Adipocyte (in vitro differentiated cells): ENCODE measurements around the gene UGT3A2.
"Not testable (repeated sequence)": the region's sequence is repeated elsewhere in the genome, so short reads cannot be mapped to it uniquely, and the experiment has no call there.

ENCODE experiments used
- DNase-seq: peaks from one replicate; pipeline ENCODE4 v3.0.0-alpha.2; 2015; ENCODE audit warnings: low read depth
- H3K27me3 ChIP-seq: replicated peaks from 2 replicates; pipeline ENCODE4 v1.7.0; 2013; ENCODE audit warnings: mild to moderate bottlenecking, low read length, moderate library complexity; ENCODE audit not compliant: control insufficient read depth, insufficient read depth
- H3K36me3 ChIP-seq: 2 replicates; pipeline ENCODE4 v1.7.0; 2013; ENCODE audit warnings: low read length, mild to moderate bottlenecking, moderate library complexity; ENCODE audit not compliant: control insufficient read depth, insufficient read depth, severe bottlenecking
- H3K4me1 ChIP-seq: 2 replicates; pipeline ENCODE4 v1.7.0; 2013; ENCODE audit warnings: mild to moderate bottlenecking, low read length, moderate library complexity; ENCODE audit not compliant: control insufficient read depth, insufficient read depth
- H3K4me3 ChIP-seq: 2 replicates; pipeline ENCODE4 v1.7.0; 2013; ENCODE audit warnings: mild to moderate bottlenecking, low read length, moderate library complexity
- H3K9ac ChIP-seq: 2 replicates; pipeline ENCODE4 v1.7.0; 2013; ENCODE audit warnings: mild to moderate bottlenecking, low read length, moderate library complexity
- H3K9me3 ChIP-seq: 2 replicates; pipeline ENCODE4 v1.7.0; 2013; ENCODE audit warnings: mild to moderate bottlenecking, low read length, moderate library complexity; ENCODE audit not compliant: control insufficient read depth

Gene UGT3A2

DNA sequence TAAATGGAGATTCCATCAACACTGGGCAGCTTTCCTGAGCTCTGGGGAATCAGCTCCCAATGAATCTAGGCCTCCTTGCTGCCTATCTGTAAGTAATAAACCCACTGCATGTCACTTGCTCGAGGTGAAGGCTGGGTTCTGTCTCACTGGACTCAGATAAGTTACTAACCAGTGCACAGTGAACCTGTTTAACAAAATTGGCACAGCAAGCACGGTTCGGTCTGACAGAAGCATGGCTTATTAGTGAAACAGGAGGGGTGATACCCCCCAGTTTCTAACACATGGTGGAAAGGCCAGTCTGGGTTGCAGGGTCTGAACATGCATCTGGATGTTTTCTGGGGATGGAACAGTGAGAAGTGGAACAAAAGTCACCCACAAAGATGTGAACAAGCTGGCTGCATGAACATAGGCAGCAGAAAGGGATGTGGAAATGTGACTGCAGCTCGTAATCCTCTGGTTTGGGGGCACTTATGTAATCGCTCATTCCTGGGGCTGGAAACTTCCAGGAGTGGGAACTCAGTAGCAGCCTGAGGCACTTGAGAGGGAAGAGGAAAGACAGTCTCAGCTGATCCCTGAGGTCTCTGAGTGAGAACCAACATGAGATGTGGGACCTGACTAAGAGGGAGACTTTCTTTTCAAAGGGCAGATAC, 37.7 kb downstream of the UGT3A2 start:
- Histone ChIP-seq H3K9ac (no peak overlapping the region), H3K36me3 (no peaks in the 10 kb centered on the region), H3K4me3 (no peak overlapping the region), H3K9me3 (no peaks in the 10 kb centered on the region), H3K27me3 (peaks cover 10% of the 10 kb centered on the region), H3K4me1 (peaks cover 17% of the 10 kb centered on the region)
- no peak for DNase-seq

DNA sequence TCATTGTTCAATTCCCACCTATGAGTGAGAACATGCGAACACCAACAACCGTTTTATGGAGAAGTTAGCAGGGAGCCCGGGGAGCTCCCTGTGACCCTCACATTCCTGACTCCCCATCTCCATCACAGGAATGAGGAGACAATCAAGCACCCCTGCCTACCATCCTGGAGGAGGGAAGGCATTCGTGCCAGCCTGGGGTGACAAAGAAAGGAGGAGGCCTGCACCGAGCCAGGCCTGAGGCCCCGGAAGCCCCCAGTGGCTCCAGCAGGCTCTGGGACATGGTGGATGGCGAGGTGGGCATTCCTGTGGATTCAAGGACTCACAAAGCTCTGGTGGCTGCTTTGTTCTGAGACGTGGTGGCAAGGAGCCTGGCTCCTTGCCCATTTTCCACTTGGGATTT, 39.0 kb downstream of the UGT3A2 start:
- Histone ChIP-seq H3K9ac (no peak overlapping the region), H3K27me3 (peaks cover 10% of the 10 kb centered on the region)

DNA sequence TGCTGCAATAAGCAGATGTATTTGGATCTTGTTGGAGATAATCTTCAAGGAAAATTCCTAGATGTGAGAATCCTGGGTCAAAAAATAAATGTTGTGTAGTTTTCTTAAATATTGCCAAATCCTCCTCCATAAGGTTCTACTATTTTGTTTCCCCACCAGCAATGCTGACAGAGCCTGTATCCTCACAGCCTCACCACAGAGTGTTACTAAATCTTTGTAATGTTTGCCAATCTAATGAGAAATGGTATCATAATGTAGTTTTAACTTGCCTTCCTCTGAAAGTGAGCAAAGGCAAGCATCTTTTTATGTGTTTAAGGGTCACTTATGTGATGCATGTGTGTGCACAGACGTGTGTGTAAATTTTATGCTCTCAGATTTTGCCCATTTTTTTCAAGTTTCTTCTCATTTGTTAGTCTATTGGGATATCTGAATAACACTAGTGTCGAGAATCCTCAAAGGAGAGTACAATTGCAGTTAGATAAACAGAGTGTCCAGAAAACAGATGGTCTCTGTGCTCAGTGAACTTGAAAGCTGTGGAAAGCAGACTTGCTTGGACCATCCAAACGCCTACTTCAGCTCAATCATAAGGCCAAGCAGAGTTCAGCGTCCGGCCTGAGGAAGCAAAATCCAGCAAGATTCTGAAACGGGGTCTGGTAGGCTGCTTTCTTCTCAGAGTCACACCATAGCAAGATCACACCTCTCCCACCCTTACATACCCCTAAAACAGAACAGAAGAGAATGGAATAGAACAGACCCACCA, 39.8 kb downstream of the UGT3A2 start:
- Histone ChIP-seq H3K9me3 (no peaks in the 10 kb centered on the region), H3K4me1 (peaks cover 17% of the 10 kb centered on the region), H3K36me3 (no peaks in the 10 kb centered on the region), H3K4me3 (no peak overlapping the region), H3K27me3 (peaks cover 10% of the 10 kb centered on the region), H3K9ac (no peak overlapping the region)
- DNase-seq = no peak

More for the DNA sequence above, 39.0 kb downstream of the UGT3A2 start:
- Histone ChIP-seq H3K9me3 (no peaks in the 10 kb centered on the region), H3K4me3 (no peak overlapping the region), H3K4me1 (peaks cover 17% of the 10 kb centered on the region), H3K36me3 (no peaks in the 10 kb centered on the region)
- DNase-seq = no peak

DNA sequence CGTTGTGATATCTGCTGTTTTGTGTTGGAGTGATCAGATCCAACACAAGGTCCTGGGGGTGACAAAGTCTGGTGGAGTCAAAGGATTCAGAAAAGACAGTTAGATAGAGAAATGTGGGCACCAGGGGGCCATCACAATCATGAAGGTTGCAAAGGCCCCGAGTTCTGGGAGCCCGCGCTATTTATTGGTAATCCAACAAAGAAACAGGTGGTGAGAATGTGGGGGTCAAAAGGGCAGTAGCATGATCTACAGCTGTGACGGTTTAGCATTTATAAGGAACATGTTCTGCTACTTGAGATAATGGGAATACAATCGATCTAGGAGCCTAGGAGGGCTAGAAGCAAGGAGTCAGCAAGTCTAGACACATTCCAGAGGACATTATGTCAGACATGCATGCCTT, 44.4 kb downstream of the UGT3A2 start:
- H3K4me1 ChIP-seq, H3K36me3 ChIP-seq, H3K9ac ChIP-seq, DNase-seq, H3K27me3 ChIP-seq, H3K4me3 ChIP-seq, H3K9me3 ChIP-seq: not testable (repeated sequence)

DNA sequence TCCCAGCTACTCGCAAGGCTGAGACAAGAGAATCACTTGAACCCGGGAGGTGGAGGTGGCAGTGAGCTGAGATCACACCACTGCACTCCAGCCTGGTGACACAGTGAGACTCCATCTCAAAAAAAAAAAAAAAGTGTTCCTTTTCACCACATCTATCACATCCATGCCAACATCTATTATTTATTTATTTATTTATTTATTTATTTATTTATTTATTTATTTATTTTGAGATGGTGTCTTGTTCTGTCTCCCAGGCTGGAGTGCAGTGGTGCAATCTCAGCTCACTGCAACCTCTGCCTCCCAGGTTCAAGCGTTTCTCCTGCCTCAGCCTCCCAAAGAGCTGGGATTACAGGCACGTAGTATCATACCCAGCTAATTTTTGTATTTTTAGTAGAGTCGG, 47.1 kb downstream of the UGT3A2 start:
- DNase-seq, H3K4me1 ChIP-seq, H3K36me3 ChIP-seq, H3K27me3 ChIP-seq, H3K9ac ChIP-seq, H3K9me3 ChIP-seq, H3K4me3 ChIP-seq: not testable (repeated sequence)

DNA sequence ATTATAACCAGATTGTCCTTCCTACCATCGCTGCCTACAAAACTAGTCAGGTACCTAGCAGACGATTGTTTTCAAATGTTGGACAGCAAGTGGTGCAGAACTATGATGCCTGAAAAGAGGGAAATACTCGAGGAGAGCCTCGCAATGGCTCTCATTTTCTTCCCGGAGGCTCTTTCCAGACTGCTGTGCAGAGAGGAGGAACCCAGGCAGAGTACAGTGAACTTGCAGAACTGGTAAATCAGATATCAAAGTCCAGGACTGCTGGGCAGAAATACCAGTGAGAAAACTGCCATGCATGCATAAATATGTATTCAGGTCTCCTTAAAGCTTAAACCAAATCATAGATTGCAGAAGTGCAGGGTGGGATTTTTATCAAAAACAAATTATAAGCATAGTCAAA, 49.1 kb downstream of the UGT3A2 start:
- H3K9me3 ChIP-seq = peaks cover 18% of the 10 kb centered on the region
- no peak for DNase-seq
- H3K4me1 ChIP-seq = no peaks in the 10 kb centered on the region
- no peak overlapping the region for H3K9ac ChIP-seq
- H3K27me3 ChIP-seq = no peaks in the 10 kb centered on the region
- no peak overlapping the region for H3K4me3 ChIP-seq
- H3K36me3 ChIP-seq = no peaks in the 10 kb centered on the region

DNA sequence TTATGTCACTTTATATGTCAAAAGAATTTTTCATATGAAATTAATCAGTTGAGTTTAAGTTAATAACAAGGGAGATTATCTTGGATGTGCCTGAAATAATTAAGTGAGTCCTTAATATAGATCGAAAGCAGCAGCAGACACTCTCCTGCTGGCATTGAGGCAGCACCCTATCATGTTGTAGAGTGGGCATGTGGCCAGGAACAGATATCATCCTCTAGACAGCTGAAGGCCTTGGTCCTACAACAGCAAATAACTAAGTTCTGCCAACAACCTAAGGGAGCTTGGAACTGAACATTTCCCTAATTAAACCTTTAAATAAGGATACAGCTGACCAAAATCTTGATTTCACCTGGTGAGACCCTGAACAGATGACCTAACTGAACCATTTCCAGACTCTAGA, 49.7 kb downstream of the UGT3A2 start:
- H3K4me1 ChIP-seq = no peaks in the 10 kb centered on the region
- DNase-seq = no peak
- H3K36me3 ChIP-seq = no peaks in the 10 kb centered on the region
- no peak overlapping the region for H3K4me3 ChIP-seq
- no peaks in the 10 kb centered on the region for H3K27me3 ChIP-seq
- H3K9me3 ChIP-seq = peaks cover 23% of the 10 kb centered on the region
- H3K9ac ChIP-seq = no peak overlapping the region

DNA sequence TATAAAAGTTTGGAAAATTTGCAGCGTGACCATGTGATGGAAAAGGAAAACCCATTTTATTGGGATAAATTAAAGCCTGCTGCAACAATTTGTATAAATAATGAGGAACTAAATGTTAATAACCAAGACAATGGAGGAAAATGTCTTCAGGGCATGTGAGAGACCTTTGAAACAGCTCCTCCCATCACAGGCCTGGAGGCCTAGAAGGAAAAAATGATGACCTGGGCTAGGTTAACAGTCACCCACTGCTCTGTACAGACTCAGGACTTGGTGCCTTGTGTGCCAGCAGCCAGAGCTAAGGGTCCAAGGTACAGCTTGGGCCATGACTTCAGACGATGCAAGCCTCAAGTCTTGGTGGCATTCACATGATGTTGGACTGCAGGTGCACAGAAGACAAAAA, 53.5 kb downstream of the UGT3A2 start:
- Histone ChIP-seq H3K4me1 (no peaks in the 10 kb centered on the region), H3K4me3 (no peak overlapping the region), H3K9ac (no peak overlapping the region), H3K27me3 (no peaks in the 10 kb centered on the region), H3K9me3 (peaks cover 34% of the 10 kb centered on the region), H3K36me3 (no peaks in the 10 kb centered on the region)
- DNase-seq = no peak

DNA sequence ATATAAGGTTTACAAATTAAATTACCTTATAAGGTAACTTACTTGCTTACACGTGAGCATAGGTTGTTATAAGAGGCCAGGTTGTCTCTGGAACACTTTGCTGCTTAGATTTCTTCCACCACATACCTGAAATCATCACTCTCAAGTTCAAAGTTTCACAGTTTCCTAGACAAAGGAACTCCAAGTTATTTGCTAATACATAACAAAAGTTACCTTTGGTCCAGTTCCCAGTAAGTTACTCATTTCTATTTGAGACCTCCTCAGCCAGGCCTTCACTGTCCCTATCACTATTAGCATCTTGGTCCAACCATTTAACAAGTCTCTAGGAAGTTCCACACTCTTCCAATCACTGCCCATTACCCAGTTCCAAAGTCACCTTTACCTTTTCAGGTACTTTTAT, 57.0 kb downstream of the UGT3A2 start:
- no peak for DNase-seq
- Histone ChIP-seq H3K9ac (no peak overlapping the region), H3K4me3 (no peak overlapping the region)

DNA sequence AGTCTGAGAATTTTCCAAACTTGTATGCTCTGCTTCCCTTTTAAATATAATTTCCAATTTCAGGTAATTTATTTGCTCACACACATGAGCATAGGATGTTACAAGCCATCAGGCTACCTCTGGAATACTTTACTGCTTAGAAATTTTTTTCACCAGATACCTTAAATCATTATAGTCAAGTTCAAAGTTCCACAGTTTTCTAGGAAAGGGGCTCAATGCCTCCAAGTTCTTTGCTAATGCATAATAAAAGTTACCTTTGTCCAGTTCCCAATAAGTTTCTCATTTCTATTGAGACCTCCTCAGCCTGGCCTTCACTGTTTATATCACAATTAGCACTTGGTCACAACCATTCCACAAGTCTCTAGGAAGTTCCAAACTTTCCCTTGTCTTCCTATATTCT, 59.3 kb downstream of the UGT3A2 start:
- H3K9ac ChIP-seq = no peak overlapping the region

More for the DNA sequence above, 57.0 kb downstream of the UGT3A2 start:
- H3K36me3 ChIP-seq = no peaks in the 10 kb centered on the region
- no peaks in the 10 kb centered on the region for H3K4me1 ChIP-seq
- peaks cover 26% of the 10 kb centered on the region for H3K9me3 ChIP-seq
- H3K27me3 ChIP-seq = peaks cover 4% of the 10 kb centered on the region

DNA sequence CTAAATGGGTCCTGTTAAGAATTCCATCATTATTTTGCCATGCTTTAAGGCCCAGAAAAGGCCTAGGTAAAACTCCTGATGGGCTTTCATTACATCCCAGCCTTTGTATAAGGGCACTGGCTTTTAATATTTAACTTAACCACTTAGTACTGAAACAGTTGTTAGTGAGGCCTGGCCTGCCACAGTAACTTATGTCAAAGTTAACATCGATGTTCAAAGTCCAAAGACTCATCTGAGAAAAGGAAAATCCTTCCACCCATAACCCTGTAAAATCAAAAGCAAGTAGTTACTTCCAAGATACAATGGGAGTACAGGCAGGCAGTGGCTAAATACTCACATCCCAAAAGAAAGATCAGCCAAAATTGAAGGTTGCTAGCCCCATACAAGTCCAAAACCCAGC, 60.5 kb downstream of the UGT3A2 start:
- no peak overlapping the region for H3K9ac ChIP-seq
- peaks cover 12% of the 10 kb centered on the region for H3K9me3 ChIP-seq
- H3K4me1 ChIP-seq = no peaks in the 10 kb centered on the region
- H3K36me3 ChIP-seq = no peaks in the 10 kb centered on the region
- no peak overlapping the region for H3K4me3 ChIP-seq
- peaks cover 4% of the 10 kb centered on the region for H3K27me3 ChIP-seq
- no peak for DNase-seq

More for the DNA sequence above, 59.3 kb downstream of the UGT3A2 start:
- Histone ChIP-seq H3K27me3 (peaks cover 4% of the 10 kb centered on the region), H3K4me1 (no peaks in the 10 kb centered on the region), H3K36me3 (no peaks in the 10 kb centered on the region), H3K9me3 (peaks cover 14% of the 10 kb centered on the region), H3K4me3 (no peak overlapping the region)
- no peak for DNase-seq
